HUES6 (cell line): ENCODE data around the gene COL9A1.

ENCODE experiments used
- H3K27ac ChIP-seq: 2 replicates; pipeline ENCODE4 v1.7.0; 2013; ENCODE audit warnings: low read depth, mild to moderate bottlenecking, low read length, inconsistent platforms
- H3K27me3 ChIP-seq: 2 replicates; pipeline ENCODE4 v1.6.1; 2013; ENCODE audit warnings: low read length; ENCODE audit not compliant: control insufficient read depth, insufficient read depth
- H3K36me3 ChIP-seq: 2 replicates; pipeline ENCODE4 v1.6.1; 2013; ENCODE audit warnings: low read length; ENCODE audit not compliant: control insufficient read depth, insufficient read depth
- H3K4me1 ChIP-seq: 2 replicates; pipeline ENCODE4 v1.6.1; 2013; ENCODE audit warnings: low read length; ENCODE audit not compliant: control insufficient read depth, insufficient read depth
- H3K4me3 ChIP-seq: 2 replicates; pipeline ENCODE4 v1.5.1; 2013; ENCODE audit warnings: low read depth, low read length
- H3K9ac ChIP-seq: one replicate; pipeline ENCODE4 v1.6.1; 2013; ENCODE audit warnings: mild to moderate bottlenecking, low read length
- H3K9me3 ChIP-seq: 2 replicates; pipeline ENCODE4 v1.6.1; 2013; ENCODE audit warnings: low read depth, low read length; ENCODE audit not compliant: control insufficient read depth, insufficient read depth

Gene COL9A1

GRCh38 chr6:70266142-70266541 lies 36.7 kb downstream of the COL9A1 start:
- Histone ChIP-seq H3K27me3 (no peaks in the 10 kb centered on the region), H3K9me3 (no peaks in the 10 kb centered on the region), H3K27ac (no peak overlapping the region), H3K9ac (no peak overlapping the region), H3K4me3 (no peak overlapping the region), H3K4me1 (no peaks in the 10 kb centered on the region), H3K36me3 (no peaks in the 10 kb centered on the region)

- Histone ChIP-seq H3K27ac (no peak overlapping the region), H3K4me3 (no peak overlapping the region), H3K9ac (no peak overlapping the region), H3K27me3 (no peaks in the 10 kb centered on the region), H3K4me1 (no peaks in the 10 kb centered on the region), H3K9me3 (no peaks in the 10 kb centered on the region), H3K36me3 (no peaks in the 10 kb centered on the region)
These were observed 38.6 kb downstream of the COL9A1 start for GRCh38 chr6:70264306-70264705.

- H3K9ac ChIP-seq = no peak overlapping the region
- H3K4me3 ChIP-seq = no peak overlapping the region
- H3K9me3 ChIP-seq = no peaks in the 10 kb centered on the region
- no peak overlapping the region for H3K27ac ChIP-seq
- H3K4me1 ChIP-seq = no peaks in the 10 kb centered on the region
- H3K27me3 ChIP-seq = no peaks in the 10 kb centered on the region
- H3K36me3 ChIP-seq = no peaks in the 10 kb centered on the region
These were observed 44.4 kb downstream of the COL9A1 start for GRCh38 chr6:70258483-70258882.

GRCh38 chr6:70257768-70258273 lies 45.1 kb downstream of the COL9A1 start:
- Histone ChIP-seq H3K9me3 (no peaks in the 10 kb centered on the region), H3K36me3 (no peaks in the 10 kb centered on the region), H3K9ac (no peak overlapping the region), H3K4me1 (no peaks in the 10 kb centered on the region), H3K4me3 (no peak overlapping the region), H3K27me3 (no peaks in the 10 kb centered on the region), H3K27ac (no peak overlapping the region)

- Histone ChIP-seq H3K4me1 (no peaks in the 10 kb centered on the region), H3K4me3 (no peak overlapping the region), H3K27ac (no peak overlapping the region)
These were observed 48.1 kb downstream of the COL9A1 start for GRCh38 chr6:70254784-70255183.

GRCh38 chr6:70253923-70254322 lies 49.0 kb downstream of the COL9A1 start:
- Histone ChIP-seq H3K4me3 (no peak overlapping the region), H3K27ac (no peak overlapping the region), H3K4me1 (no peaks in the 10 kb centered on the region)

More at GRCh38 chr6:70254784-70255183, 48.1 kb downstream of the COL9A1 start:
- H3K36me3 ChIP-seq = no peaks in the 10 kb centered on the region
- H3K9ac ChIP-seq = no peak overlapping the region
- H3K9me3 ChIP-seq = no peaks in the 10 kb centered on the region
- H3K27me3 ChIP-seq = no peaks in the 10 kb centered on the region

GRCh38 chr6:70252604-70253003 lies 50.3 kb downstream of the COL9A1 start:
- no peaks in the 10 kb centered on the region for H3K27me3 ChIP-seq
- no peak overlapping the region for H3K27ac ChIP-seq
- no peak overlapping the region for H3K9ac ChIP-seq
- H3K4me1 ChIP-seq = no peaks in the 10 kb centered on the region
- no peaks in the 10 kb centered on the region for H3K36me3 ChIP-seq
- H3K9me3 ChIP-seq = no peaks in the 10 kb centered on the region
- no peak overlapping the region for H3K4me3 ChIP-seq

More at GRCh38 chr6:70253923-70254322, 49.0 kb downstream of the COL9A1 start:
- Histone ChIP-seq H3K9me3 (no peaks in the 10 kb centered on the region), H3K36me3 (no peaks in the 10 kb centered on the region), H3K9ac (no peak overlapping the region), H3K27me3 (no peaks in the 10 kb centered on the region)

- Histone ChIP-seq H3K4me3 (no peak overlapping the region), H3K9me3 (no peaks in the 10 kb centered on the region), H3K27me3 (no peaks in the 10 kb centered on the region), H3K27ac (no peak overlapping the region), H3K4me1 (peaks cover 9% of the 10 kb centered on the region), H3K36me3 (no peaks in the 10 kb centered on the region), H3K9ac (no peak overlapping the region)
These were observed 56.8 kb downstream of the COL9A1 start for GRCh38 chr6:70246118-70246517.

GRCh38 chr6:70241991-70242420 lies 60.9 kb downstream of the COL9A1 start:
- no peak overlapping the region for H3K4me3 ChIP-seq
- no peaks in the 10 kb centered on the region for H3K9me3 ChIP-seq
- H3K36me3 ChIP-seq = no peaks in the 10 kb centered on the region
- peaks cover 9% of the 10 kb centered on the region for H3K4me1 ChIP-seq
- H3K9ac ChIP-seq = no peak overlapping the region
- H3K27me3 ChIP-seq = no peaks in the 10 kb centered on the region
- H3K27ac ChIP-seq = no peak overlapping the region

GRCh38 chr6:70241031-70241430 lies 61.9 kb downstream of the COL9A1 start:
- Histone ChIP-seq H3K27me3 (no peaks in the 10 kb centered on the region), H3K9ac (no peak overlapping the region), H3K4me3 (no peak overlapping the region), H3K9me3 (no peaks in the 10 kb centered on the region), H3K36me3 (no peaks in the 10 kb centered on the region), H3K27ac (no peak overlapping the region), H3K4me1 (peaks cover 9% of the 10 kb centered on the region)

GRCh38 chr6:70236343-70236742 lies 66.5 kb downstream of the COL9A1 start:
- no peaks in the 10 kb centered on the region for H3K27me3 ChIP-seq
- H3K4me3 ChIP-seq = no peak overlapping the region
- no peaks in the 10 kb centered on the region for H3K36me3 ChIP-seq
- H3K9me3 ChIP-seq = no peaks in the 10 kb centered on the region
- no peak overlapping the region for H3K27ac ChIP-seq
- H3K4me1 ChIP-seq = no peaks in the 10 kb centered on the region
- H3K9ac ChIP-seq = no peak overlapping the region
